ENCODE measurements around the gene SURF6. TPM values are rescaled to one million over a fixed set of nuclear protein-coding genes. Genes with fewer than 3 reads are reported as not detected.

Gene SURF6
- total and polyA plus RNA-seq, 2 of the 8 experiments (the other 6 are each of a cell fraction or from before 2014, with no cell fraction given), result 6.1 to 23.7 TPM

GRCh38 chr9:133351908-133352634 is 16.1 kb upstream of the SURF6 start:
- Histone ChIP-seq H2BK5ac (ENCODE audit: low read depth, low read length) (no peak overlapping the region), H3K4me3 (ENCODE audit: extremely low read depth in 1 of 4, insufficient read depth in 2 of 4, low read depth in 3 of 4, low read length in 4 of 4) (no peak overlapping the region), H3K27ac (ENCODE audit: low read depth, low read length) (no peak overlapping the region), H2AK5ac (ENCODE audit: low read depth, low read length) (no peak overlapping the region), H3K9ac (replicated peaks in 1 of 4; ENCODE audit: extremely low read depth in 1 of 4, low read depth in 3 of 4, low read length in 3 of 4) (no peak overlapping the region), H3K23ac (ENCODE audit: insufficient read length) (no peak overlapping the region), H3K18ac (ENCODE audit: extremely low read depth, low read length) (no peak overlapping the region), H2AFZ (ENCODE audit: low read length) (no peak overlapping the region), H4K5ac (ENCODE audit: insufficient read length, low read depth, low read length) (no peak overlapping the region), H2BK120ac (replicated peaks; ENCODE audit: low read depth, low read length) (no peak overlapping the region), H3K4me1 (replicated peaks in 1 of 4; ENCODE audit: control insufficient read depth in 3 of 4, insufficient read depth in 4 of 4, low read length in 3 of 4) (peaks cover 0 to 5% (median 3%) of the 10 kb centered on the region in 4 experiments; a peak in 4 of 7 replicates), H2BK12ac (ENCODE audit: low read depth, low read length) (no peak overlapping the region), H2BK20ac (ENCODE audit: low read length) (no peak overlapping the region), H3K9me3 (ENCODE audit: insufficient read depth in 2 of 2, low read depth in 1 of 2, low read length in 1 of 2) (no peaks in the 10 kb centered on the region), H3K56ac (replicated peaks; ENCODE audit: insufficient read length, low read depth, low read length) (no peak overlapping the region), H4K8ac (ENCODE audit: extremely low read depth, insufficient read depth, low read length) (no peak overlapping the region), H3K79me1 (ENCODE audit: low read depth, low read length) (no peaks in the 10 kb centered on the region; the same call in 1 of the 2 replicates), H3K4me2 (ENCODE audit: insufficient read depth in 1 of 2, low read depth in 2 of 2, low read length in 2 of 2) (no peak overlapping the region), H4K20me1 (replicated peaks in 1 of 2; ENCODE audit: control insufficient read depth in 1 of 2, insufficient read depth in 2 of 2, low read length in 2 of 2) (peaks cover 6% of the 10 kb centered on the region in 2 experiments), H3K14ac (ENCODE audit: insufficient read length) (no peak overlapping the region), H3K27me3 (replicated peaks in 1 of 4; ENCODE audit: control insufficient read depth in 3 of 4, extremely low read depth in 1 of 4, insufficient read depth in 3 of 4, low read length in 3 of 4) (no peaks in the 10 kb centered on the region), H3K4ac (replicated peaks; ENCODE audit: insufficient read length, low read depth, low read length) (no peak overlapping the region), H3K23me2 (ENCODE audit: low read depth, low read length) (peaks cover 8% of the 10 kb centered on the region; the same call in 1 of the 2 replicates), H3K36me3 (ENCODE audit: control insufficient read depth in 2 of 4, insufficient read depth in 4 of 4, low read length in 3 of 4) (peaks cover 20 to 45% (median 39%) of the 10 kb centered on the region in 4 experiments), H2BK15ac (ENCODE audit: low read length) (no peak overlapping the region), H4K91ac (replicated peaks; ENCODE audit: insufficient read length, low read length) (no peak overlapping the region), H3K79me2 (ENCODE audit: control insufficient read depth in 1 of 2, insufficient read depth in 2 of 2, low read length in 2 of 2) (peaks cover 5 to 27% of the 10 kb centered on the region in 2 experiments)
- peak; percentile 65 to 83 for DNase-seq (ENCODE audit: low read depth in 1 of 2, low spot score in 2 of 2)
- ChIA-PET CTCF (ENCODE audit: partially characterized antibody) (interaction anchor here (0.6 to 2.6 kb wide), 14 partner anchors 8 to 165 kb away, joined by 3 to 14 read pairs (median 5); no protein-coding TSS in a partner anchor), POLR2A (ENCODE audit: partially characterized antibody) (interaction anchor here (0.7 to 16.1 kb wide), 18 partner anchors 2 to 322 kb away, joined by 3 to 461 read pairs (median 6); partner anchors contain the start of genes CACFD1, MED22, RPL7A and STKLD1)
- 83% methylated on average over 14 of the region's 14 CpGs; no CpG with 5 or more reads in 1 of the 2 experiments for WGBS, 2 experiments (ENCODE audit: extremely low coverage in 1 of 2, insufficient coverage in 1 of 2, insufficient read length in 1 of 2, insufficient replicate concordance in 2 of 2, low coverage in 1 of 2, low lambda C conversion rate in 2 of 2, missing lambda C conversion rate in 1 of 2)
- no peak for FAIRE-seq
- TF ChIP-seq RNF2 (IDR thresholded peaks at IDR 0.05; ENCODE audit: borderline replicate concordance, low read depth, low read length, missing control alignments, poor library complexity, severe bottlenecking), result no peak
- TF ChIP-seq SP4 (IDR thresholded peaks at IDR 0.05; ENCODE audit: low read length), result no peak
- peak; percentile 93 for TF ChIP-seq POLR2AphosphoS5 (IDR thresholded peaks at IDR 0.05; ENCODE audit: low read depth, low read length)
- TF ChIP-seq SIN3A (conservative IDR thresholded peaks at IDR 0.05 in 1 of 2, IDR thresholded peaks at IDR 0.05 in 1 of 2; ENCODE audit: low read depth in 1 of 2, low read length in 2 of 2), result peak; percentile 71 to 86; a peak in 1 of 4 replicates
- TF ChIP-seq POLR2A (IDR thresholded peaks at IDR 0.05; ENCODE audit: control extremely low read depth in 1 of 2, low read depth in 2 of 2, low read length in 2 of 2), result peak in 1 of 2 experiments; percentile 88; a peak in 2 of 3 replicates
- 0 out of 2 replicates have a peak, but pooled peaks have one; percentile 14 for TF ChIP-seq BACH1 (IDR thresholded peaks at IDR 0.05; ENCODE audit: low read length)
- no peak for TF ChIP-seq KDM1A (IDR thresholded peaks at IDR 0.05; ENCODE audit: borderline replicate concordance, low read length)
- peak; percentile 62 for TF ChIP-seq TAF1 (IDR thresholded peaks at IDR 0.05; ENCODE audit: low read depth, low read length)
- TF ChIP-seq, protein P1, sequence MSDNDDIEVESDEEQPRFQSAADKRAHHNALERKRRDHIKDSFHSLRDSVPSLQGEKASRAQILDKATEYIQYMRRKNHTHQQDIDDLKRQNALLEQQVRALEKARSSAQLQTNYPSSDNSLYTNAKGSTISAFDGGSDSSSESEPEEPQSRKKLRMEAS (IDR thresholded peaks at IDR 0.05), result peak; percentile 30
